ENCODE data around the gene RALA. TPM values are rescaled to one million over a fixed set of nuclear protein-coding genes. Genes with fewer than 3 reads are reported as not detected.
A peak's percentile ranks its signal among the peaks of the same experiment; 100 is the strongest.

RALA gene
- polyA plus RNA-seq, 3 donors: 9.6 to 29.9 (median 23.6) TPM

- 4 to 23% (median 5%) methylated on average over 36 of the region's 36 CpGs for WGBS, 3 donors
These were observed 14.0 kb upstream of the RALA start for GRCh38 chr7:39609113-39609934.

DNA sequence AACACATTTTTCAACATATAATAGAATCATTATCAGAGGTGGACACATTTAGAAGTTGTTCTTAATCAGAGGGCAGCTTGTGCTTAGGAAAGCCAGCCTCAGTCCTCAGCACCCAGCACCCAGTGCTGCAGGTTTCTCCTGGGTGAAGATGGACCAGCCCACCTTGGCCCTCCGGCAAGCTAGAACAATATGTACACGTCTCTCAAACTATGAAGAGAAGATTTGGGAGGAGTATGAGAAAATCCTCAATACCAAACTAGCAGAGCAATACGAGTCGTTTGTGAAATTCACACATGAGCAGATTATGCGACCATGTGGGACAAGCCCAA, 13.5 kb upstream of the RALA start:
- 68 to 78% (median 69%) methylated on average over 5 of the region's 5 CpGs for WGBS, 3 donors

More at GRCh38 chr7:39609113-39609934, 14.0 kb upstream of the RALA start:
- no peak overlapping the region for H3K27ac ChIP-seq (ENCODE audit: low read depth, low read length)

DNA sequence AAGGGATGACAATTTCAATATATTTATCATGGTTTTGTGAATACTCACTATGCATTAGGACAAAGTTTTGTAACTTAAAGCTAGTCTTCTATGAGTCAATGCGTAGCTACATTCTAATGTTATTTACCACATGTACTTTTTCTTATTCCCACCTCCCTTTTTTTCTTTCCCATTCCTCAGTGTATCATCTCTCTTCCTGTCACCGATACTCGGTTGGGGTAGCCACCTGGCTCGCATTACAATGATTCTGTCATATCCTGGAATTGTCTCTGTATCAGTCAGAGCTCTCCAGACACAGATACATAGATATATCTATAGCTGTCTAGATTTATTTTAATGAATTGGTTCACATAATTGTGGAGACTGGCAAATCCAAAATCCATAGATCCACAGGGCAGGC, 9.8 kb upstream of the RALA start:
- WGBS, 3 donors: 78 to 84% (median 83%) methylated on average over 4 of the region's 4 CpGs
- no peak overlapping the region for H3K27ac ChIP-seq (ENCODE audit: low read depth, low read length)

More for the DNA sequence above, 13.5 kb upstream of the RALA start:
- H3K27ac ChIP-seq (ENCODE audit: low read depth, low read length): no peak overlapping the region

DNA sequence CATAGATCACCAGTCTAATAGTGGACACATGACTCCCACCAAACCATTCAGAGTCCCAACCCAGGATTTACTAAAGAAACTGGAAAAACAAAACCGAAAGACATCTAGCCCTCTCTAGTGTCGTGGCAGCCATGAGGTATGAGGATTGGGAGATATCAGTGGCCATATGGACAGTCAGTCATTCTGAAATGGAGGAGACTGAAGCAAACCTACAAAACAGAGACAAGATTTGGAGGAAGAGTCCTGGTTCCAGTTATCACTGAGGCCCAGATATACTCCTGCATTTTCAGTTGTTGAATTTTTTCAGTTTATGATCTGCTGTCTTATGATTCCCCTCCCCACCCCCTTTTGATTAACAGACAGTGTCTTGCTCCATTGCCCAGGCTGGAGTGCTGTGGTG, 9.1 kb upstream of the RALA start:
- WGBS, 3 donors: 93 to 97% (median 93%) methylated on average over 2 of the region's 2 CpGs
- no peak overlapping the region for H3K27ac ChIP-seq (ENCODE audit: low read depth, low read length)

- H3K27ac ChIP-seq (ENCODE audit: low read depth, low read length): no peak overlapping the region
- WGBS, 3 donors: 38 to 79% (median 76%) methylated on average over 1 of the region's 1 CpG
These were observed 7.9 kb upstream of the RALA start for GRCh38 chr7:39615350-39615975.

DNA sequence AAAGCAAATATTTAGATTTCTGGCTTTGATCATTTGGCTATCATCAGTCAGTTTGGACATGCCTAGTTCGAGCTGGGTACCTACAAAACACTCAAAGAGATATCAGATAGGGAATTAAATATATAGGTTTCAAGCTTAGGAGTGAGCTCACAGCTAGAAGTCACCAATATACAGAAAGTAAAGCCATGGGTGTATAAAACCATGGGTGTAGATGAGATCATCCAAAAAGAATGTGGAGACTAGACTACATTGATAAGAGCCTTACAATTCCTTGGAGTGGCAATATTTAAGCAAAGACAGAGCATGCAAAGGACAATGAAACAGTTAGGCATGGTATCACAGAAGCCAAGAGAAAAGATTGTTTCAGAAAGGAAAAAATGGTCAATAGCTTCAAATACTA, 7.2 kb upstream of the RALA start:
- 15 to 65% (median 61%) methylated on average over 1 of the region's 1 CpG for WGBS, 3 donors

GRCh38 chr7:39617005-39617404, 6.4 kb upstream of the RALA start:
- H3K27ac ChIP-seq (ENCODE audit: low read depth, low read length): no peak overlapping the region

More for the DNA sequence above, 7.2 kb upstream of the RALA start:
- no peak overlapping the region for H3K27ac ChIP-seq (ENCODE audit: low read depth, low read length)

GRCh38 chr7:39618868-39619267, 4.5 kb upstream of the RALA start:
- H3K27ac ChIP-seq (ENCODE audit: low read depth, low read length): no peak overlapping the region
- 88 to 93% (median 90%) methylated on average over 4 of the region's 4 CpGs for WGBS, 3 donors

GRCh38 chr7:39620486-39620885, 2.9 kb upstream of the RALA start:
- no peak overlapping the region for H3K27ac ChIP-seq (ENCODE audit: low read depth, low read length)

DNA sequence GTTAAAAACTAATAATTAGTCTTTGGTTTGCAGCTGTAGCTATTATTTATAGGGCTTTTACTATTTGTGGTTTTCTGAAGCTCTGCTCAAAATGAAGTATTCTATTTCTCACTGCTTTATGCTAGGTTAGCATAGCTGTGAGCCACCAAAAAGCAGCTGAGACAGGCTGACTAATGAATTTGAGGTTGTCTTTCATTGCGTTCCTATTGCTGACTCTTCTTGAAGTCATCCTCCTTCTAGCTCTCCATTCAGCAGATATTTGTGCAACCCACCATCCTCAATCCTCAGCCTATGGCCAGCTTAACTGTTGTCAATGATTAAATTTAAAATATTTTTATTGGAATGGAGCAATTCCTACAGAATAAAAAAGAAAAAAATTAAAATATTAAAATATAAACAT, 2.1 kb upstream of the RALA start:
- WGBS, 3 donors: 79 to 86% (median 81%) methylated on average over 1 of the region's 1 CpG
- no peak overlapping the region for H3K27ac ChIP-seq (ENCODE audit: low read depth, low read length)

DNA sequence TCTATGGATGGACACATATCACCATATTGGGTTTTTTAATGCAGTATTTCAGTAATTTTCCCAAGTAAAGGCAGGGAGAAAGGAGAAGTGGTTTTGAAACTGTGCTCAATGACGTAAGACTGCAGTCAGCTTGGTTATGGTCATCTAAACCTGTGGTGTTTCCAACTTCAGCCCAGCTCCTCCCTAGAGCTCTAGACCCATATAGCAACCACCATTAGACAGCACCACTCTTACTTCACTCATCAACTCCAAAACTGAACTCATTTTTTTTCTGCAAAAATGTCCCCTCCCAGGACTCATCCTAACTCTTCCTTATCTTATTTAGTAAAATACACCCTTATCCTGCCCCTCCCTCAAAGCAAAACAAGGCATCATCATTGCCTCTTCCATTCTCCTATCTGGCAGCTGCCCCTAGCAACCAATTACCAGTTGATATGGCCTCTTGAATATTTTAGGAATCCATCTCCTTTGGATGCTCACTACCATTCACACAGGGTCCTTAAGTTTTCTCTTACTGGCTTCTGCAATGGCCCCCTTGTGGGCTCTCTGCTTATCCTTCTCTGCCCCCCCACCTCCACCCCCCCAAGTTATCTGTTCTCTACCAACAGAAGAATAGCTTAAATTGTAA, 1.5 kb upstream of the RALA start:
- H3K27ac ChIP-seq (ENCODE audit: low read depth, low read length): no peak overlapping the region
- 52 to 88% (median 55%) methylated on average over 1 of the region's 1 CpG for WGBS, 3 donors

DNA sequence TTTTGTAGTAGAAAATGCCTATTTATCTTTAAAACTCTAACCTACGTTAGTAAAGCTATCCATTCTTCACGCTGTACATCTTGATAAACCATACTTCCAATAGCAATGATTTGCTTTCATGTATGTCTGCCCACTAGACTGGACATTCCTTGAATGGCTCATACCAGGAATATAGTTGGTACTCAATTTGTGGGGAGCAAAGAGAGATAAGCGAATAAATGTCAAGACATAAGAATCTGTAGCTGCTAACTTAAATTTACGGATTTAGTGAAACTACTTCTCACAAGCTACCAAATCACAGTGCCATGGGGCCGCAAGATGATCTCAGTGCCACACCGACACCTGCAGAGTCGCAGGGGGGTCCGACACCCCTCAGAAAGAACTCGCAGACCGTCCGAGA, 763 bp upstream of the RALA start:
- H3K27ac ChIP-seq (ENCODE audit: low read depth, low read length): peak overlapping the region; percentile 28
- 20 to 64% (median 59%) methylated on average over 11 of the region's 11 CpGs for WGBS, 3 donors

GRCh38 chr7:39623732-39624441, 515 bp downstream of the RALA start:
- H3K27ac ChIP-seq (ENCODE audit: low read depth, low read length): no peak overlapping the region
- WGBS, 3 donors: 0 to 1% (median 0%) methylated on average over 64 to 68 of the region's 68 CpGs

DNA sequence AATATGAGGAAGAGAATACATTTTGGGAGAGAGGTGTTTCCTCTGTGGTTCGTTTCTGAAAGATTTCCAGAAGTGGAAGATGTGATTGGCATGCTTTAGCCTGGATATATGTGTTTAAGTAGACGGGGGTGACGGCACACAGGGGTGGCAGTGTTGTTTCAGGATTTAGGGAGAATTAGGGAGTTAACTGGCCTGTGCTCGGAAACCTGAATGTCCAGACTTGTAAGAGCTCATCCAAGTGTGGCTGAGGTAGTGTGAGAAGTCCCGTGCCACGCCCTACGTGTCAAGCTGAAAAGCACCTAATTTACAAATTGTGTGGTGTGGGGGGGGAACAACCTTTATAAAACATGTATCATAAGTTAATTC, 1.1 kb downstream of the RALA start:
- WGBS, 3 donors: 4 to 9% (median 7%) methylated on average over 7 of the region's 7 CpGs

DNA sequence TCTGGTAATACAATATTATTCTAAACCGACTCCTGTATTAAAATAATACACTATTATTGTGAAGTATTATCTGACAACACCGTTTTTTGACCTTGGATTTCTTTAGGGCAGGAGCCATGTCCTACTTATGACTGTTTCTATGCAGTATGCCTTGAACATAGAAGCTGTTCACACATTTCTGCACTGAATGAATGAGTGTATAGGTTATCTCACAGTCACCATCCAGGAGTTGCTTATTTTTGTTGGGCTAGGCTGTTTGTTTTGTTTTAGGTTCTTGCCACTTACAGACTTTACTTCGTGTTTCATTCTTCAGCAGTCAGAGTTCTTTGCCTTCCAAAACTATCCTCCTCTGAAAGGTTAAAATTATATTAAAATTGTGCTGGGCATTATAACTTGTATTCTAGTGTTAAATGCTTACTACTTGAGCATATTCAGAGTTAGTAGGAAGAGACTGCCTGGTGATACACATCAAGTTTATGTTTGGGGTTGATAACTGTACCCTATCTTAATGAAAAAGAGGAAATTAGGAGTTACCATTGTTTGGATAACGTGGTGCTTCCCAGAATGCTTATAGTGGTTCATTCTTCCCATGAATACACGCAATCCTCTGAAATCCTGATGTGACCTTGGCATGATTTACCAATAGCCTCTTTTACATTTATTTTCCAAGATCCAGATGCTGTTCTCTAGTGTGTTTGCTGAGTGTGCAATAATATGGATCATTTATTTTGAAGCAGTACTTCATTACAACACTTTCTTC, 1.7 kb downstream of the RALA start:
- WGBS, 3 donors: 8 to 24% (median 19%) methylated on average over 5 of the region's 5 CpGs
- no peak overlapping the region for H3K27ac ChIP-seq (ENCODE audit: low read depth, low read length)

More for the DNA sequence above, 1.1 kb downstream of the RALA start:
- no peak overlapping the region for H3K27ac ChIP-seq (ENCODE audit: low read depth, low read length)

GRCh38 chr7:39631736-39632308, 8.4 kb downstream of the RALA start:
- 63 to 89% (median 70%) methylated on average over 8 of the region's 8 CpGs for WGBS, 3 donors
- H3K27ac ChIP-seq (ENCODE audit: low read depth, low read length): no peak overlapping the region

GRCh38 chr7:39633563-39634477, 10.4 kb downstream of the RALA start:
- WGBS, 3 donors: 84 to 91% (median 87%) methylated on average over 3 of the region's 3 CpGs
- H3K27ac ChIP-seq (ENCODE audit: low read depth, low read length): no peak overlapping the region

Measured in adipose tissue (tissue), 3 donors.